ENCODE results near the gene MRPL32. TPM values are rescaled to one million over a fixed set of nuclear protein-coding genes. Genes with fewer than 3 reads are reported as not detected.

Gene MRPL32
- total RNA-seq, 4 donors from 2014 or later, result 27.8 to 46.2 (median 30.7) TPM

- Histone ChIP-seq H3K27me3 (no peaks in the 10 kb centered on the region), H3K36me3 (peaks cover 0 to 45% (median 0%) of the 10 kb centered on the region in 3 donors), H3K4me1 (peaks cover 0 to 18% (median 0%) of the 10 kb centered on the region in 4 donors), H3K4me3 (no peak overlapping the region), H3K9me3 (no peaks in the 10 kb centered on the region), H3K27ac (no peak overlapping the region)
- no peak for DNase-seq
- TF ChIP-seq POLR2A (IDR thresholded peaks at IDR 0.05), result no peak
- TF ChIP-seq CTCF (IDR thresholded peaks at IDR 0.05), result no peak
These were observed 3.7 kb downstream of the MRPL32 start for GRCh38 chr7:42935861-42936260.

- Histone ChIP-seq H3K4me3 (no peak overlapping the region), H3K36me3 (peaks cover 0 to 45% (median 0%) of the 10 kb centered on the region in 3 donors)
- TF ChIP-seq CTCF (IDR thresholded peaks at IDR 0.05), result no peak
- TF ChIP-seq POLR2A (IDR thresholded peaks at IDR 0.05), result no peak
These were observed 7.5 kb downstream of the MRPL32 start for GRCh38 chr7:42939457-42940240.

GRCh38 chr7:42940985-42941847 is 9.0 kb downstream of the MRPL32 start:
- no peaks in the 10 kb centered on the region for H3K9me3 ChIP-seq
- TF ChIP-seq CTCF (IDR thresholded peaks at IDR 0.05) (peak; percentile 51 to 89 (median 81)), POLR2A (IDR thresholded peaks at IDR 0.05) (no peak)
- DNase-seq, result peak; percentile 71 to 92 (median 76)

More at GRCh38 chr7:42939457-42940240, 7.5 kb downstream of the MRPL32 start:
- Histone ChIP-seq H3K9me3 (no peaks in the 10 kb centered on the region), H3K4me1 (no peaks in the 10 kb centered on the region), H3K27me3 (no peaks in the 10 kb centered on the region), H3K27ac (no peak overlapping the region)
- no peak for DNase-seq

GRCh38 chr7:42945821-42946626 is 13.8 kb downstream of the MRPL32 start:
- no peaks in the 10 kb centered on the region for H3K36me3 ChIP-seq
- no peaks in the 10 kb centered on the region for H3K4me1 ChIP-seq
- TF ChIP-seq POLR2A (IDR thresholded peaks at IDR 0.05) (no peak), CTCF (IDR thresholded peaks at IDR 0.05) (no peak)
- H3K9me3 ChIP-seq, result no peaks in the 10 kb centered on the region
- no peaks in the 10 kb centered on the region for H3K27me3 ChIP-seq
- no peak for DNase-seq
- H3K4me3 ChIP-seq, result no peak overlapping the region
- H3K27ac ChIP-seq, result no peak overlapping the region

More at GRCh38 chr7:42940985-42941847, 9.0 kb downstream of the MRPL32 start:
- Histone ChIP-seq H3K4me3 (no peak overlapping the region), H3K36me3 (peaks cover 0 to 30% (median 0%) of the 10 kb centered on the region in 3 donors), H3K27me3 (no peaks in the 10 kb centered on the region), H3K27ac (no peak overlapping the region), H3K4me1 (no peaks in the 10 kb centered on the region)

GRCh38 chr7:42946627-42946950 is 14.4 kb downstream of the MRPL32 start:
- no peaks in the 10 kb centered on the region for H3K4me1 ChIP-seq
- H3K4me3 ChIP-seq, result no peak overlapping the region
- H3K9me3 ChIP-seq, result no peaks in the 10 kb centered on the region
- no peaks in the 10 kb centered on the region for H3K27me3 ChIP-seq
- H3K27ac ChIP-seq, result no peak overlapping the region
- DNase-seq, result no peak
- no peaks in the 10 kb centered on the region for H3K36me3 ChIP-seq
- TF ChIP-seq POLR2A (IDR thresholded peaks at IDR 0.05) (no peak), CTCF (IDR thresholded peaks at IDR 0.05) (no peak)
